ENCODE measurements around the gene PACSIN2.

DNA sequence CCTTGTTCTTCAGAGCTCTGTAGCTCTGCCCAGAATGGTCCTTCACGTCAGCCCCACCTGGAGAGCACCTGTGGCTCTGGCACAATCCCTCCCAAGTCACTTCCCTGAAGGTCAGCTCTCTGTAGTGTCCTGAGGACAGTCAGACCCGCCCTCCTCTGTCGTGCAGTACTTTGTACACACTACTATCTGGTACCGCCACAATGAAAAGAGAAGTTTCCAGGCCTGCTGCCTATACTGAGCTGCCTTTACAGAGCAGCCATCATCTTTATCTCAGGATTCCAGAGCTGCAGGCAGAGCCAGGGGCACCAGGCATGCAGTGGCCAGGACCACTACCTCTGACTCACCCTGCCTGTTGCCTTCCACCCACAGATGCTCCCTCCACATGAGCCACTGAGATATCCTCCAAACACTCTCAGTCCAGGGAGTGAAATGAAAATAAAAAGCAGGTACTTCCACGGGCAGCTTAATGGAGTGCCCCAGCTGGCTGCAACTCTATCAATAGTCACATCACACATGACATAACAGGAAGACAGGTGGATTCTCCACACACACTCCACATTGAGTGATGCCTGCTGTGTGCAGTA, 7.3 kb downstream of the PACSIN2 start:
- TF ChIP-seq, protein P1, sequence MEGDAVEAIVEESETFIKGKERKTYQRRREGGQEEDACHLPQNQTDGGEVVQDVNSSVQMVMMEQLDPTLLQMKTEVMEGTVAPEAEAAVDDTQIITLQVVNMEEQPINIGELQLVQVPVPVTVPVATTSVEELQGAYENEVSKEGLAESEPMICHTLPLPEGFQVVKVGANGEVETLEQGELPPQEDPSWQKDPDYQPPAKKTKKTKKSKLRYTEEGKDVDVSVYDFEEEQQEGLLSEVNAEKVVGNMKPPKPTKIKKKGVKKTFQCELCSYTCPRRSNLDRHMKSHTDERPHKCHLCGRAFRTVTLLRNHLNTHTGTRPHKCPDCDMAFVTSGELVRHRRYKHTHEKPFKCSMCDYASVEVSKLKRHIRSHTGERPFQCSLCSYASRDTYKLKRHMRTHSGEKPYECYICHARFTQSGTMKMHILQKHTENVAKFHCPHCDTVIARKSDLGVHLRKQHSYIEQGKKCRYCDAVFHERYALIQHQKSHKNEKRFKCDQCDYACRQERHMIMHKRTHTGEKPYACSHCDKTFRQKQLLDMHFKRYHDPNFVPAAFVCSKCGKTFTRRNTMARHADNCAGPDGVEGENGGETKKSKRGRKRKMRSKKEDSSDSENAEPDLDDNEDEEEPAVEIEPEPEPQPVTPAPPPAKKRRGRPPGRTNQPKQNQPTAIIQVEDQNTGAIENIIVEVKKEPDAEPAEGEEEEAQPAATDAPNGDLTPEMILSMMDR (IDR thresholded peaks at IDR 0.05), result no peak
- TF ChIP-seq EP300 (IDR thresholded peaks at IDR 0.05) (no peak), POLR2A (IDR thresholded peaks at IDR 0.05) (no peak), POLR2AphosphoS5 (IDR thresholded peaks at IDR 0.05) (no peak)

Measured in gastroesophageal sphincter (tissue), 3 donors.